B cell (primary cell): ENCODE measurements around the gene C14orf39.

ENCODE experiments used
- EZH2 ChIP-seq: IDR thresholded peaks from 2 replicates; pipeline ENCODE4 v1.6.1; 2012; ENCODE audit warnings: borderline replicate concordance, low read depth, mild to moderate bottlenecking, moderate library complexity, low read length; ENCODE audit not compliant: insufficient read depth, poor library complexity, severe bottlenecking
- TF ChIP-seq, protein P1 (sequence below): fragments of 200-600 bp; IDR thresholded peaks from one replicate; pipeline ENCODE4 v1.8.0; 2022; ENCODE audit warnings: antibody characterized with exemption, mild to moderate bottlenecking

DNA sequence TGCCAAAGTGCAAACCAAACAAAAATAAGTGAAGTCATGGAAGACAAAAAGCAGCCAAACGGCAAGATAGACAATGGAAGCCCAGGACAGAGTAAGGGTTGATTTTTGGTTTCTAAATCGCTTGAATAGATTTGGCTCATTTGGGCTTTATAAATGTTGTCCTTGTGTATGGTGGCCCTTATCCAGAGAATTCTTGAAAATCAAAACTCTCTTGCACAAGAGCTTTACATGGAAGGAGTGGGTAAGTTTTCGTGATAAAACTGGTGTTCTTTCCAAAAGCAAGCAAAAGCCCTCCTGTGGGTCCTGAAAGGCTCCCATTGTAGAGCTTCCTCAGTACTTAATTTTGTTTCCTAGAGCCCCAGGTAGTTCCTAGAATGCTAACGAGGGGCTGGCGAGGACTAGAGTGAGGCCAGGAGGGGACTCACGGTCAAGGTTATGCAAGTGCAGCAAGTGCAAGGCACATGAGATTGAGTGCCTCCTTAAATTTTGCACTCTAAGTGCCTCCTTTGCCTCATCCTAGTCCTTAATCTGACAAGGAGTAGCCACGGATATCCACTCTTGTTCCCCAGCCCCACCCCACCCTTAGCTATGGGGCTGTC, 27.2 kb upstream of the C14orf39 start:
- TF ChIP-seq, protein P1, sequence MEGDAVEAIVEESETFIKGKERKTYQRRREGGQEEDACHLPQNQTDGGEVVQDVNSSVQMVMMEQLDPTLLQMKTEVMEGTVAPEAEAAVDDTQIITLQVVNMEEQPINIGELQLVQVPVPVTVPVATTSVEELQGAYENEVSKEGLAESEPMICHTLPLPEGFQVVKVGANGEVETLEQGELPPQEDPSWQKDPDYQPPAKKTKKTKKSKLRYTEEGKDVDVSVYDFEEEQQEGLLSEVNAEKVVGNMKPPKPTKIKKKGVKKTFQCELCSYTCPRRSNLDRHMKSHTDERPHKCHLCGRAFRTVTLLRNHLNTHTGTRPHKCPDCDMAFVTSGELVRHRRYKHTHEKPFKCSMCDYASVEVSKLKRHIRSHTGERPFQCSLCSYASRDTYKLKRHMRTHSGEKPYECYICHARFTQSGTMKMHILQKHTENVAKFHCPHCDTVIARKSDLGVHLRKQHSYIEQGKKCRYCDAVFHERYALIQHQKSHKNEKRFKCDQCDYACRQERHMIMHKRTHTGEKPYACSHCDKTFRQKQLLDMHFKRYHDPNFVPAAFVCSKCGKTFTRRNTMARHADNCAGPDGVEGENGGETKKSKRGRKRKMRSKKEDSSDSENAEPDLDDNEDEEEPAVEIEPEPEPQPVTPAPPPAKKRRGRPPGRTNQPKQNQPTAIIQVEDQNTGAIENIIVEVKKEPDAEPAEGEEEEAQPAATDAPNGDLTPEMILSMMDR, result no peak
- no peak for TF ChIP-seq EZH2
